Heart right ventricle (tissue), 16 donors: Measurements from ENCODE around the gene CD68. TPM values are rescaled to one million over a fixed set of nuclear protein-coding genes. Genes with fewer than 3 reads are reported as not detected.

Experiments used
- ATAC-seq, 8 donors: fragments of 200-7000 bp; cut with Tn5 transposase; one replicate each; pipeline ENCODE4 v1.9.1; 2020; ENCODE audit warnings: mild to moderate bottlenecking in 8 of 8, moderate library complexity in 8 of 8, moderate number of reproducible peaks in 1 of 8
- DNase-seq, 2 donors: peaks; one replicate each; pipeline ENCODE4 v3.0.0-alpha.2; 2020
- H3K27ac ChIP-seq, 10 donors: fragments of 200-600 bp; sonication (generic) in 2 of 10; one replicate each; pipeline versions ENCODE4 v1.5.0 to v1.8.0; 2020 to 2022; ENCODE audit warnings: mild to moderate bottlenecking in 3 of 10
- H3K27me3 ChIP-seq, 7 donors: fragments of 200-600 bp; one replicate each; pipeline ENCODE4 v1.8.0; 2021 to 2022; ENCODE audit warnings: mild to moderate bottlenecking in 2 of 7
- H3K36me3 ChIP-seq, 9 donors: fragments of 200-600 bp; sonication (generic) in 1 of 9; one replicate each; pipeline versions ENCODE4 v1.5.0 to v1.8.0; 2020 to 2022; ENCODE audit warnings: mild to moderate bottlenecking in 2 of 9
- H3K4me1 ChIP-seq, 9 donors: fragments of 200-600 bp; sonication (generic) in 1 of 9; one replicate each; pipeline versions ENCODE4 v1.5.0 to v1.8.0; 2020 to 2022; ENCODE audit warnings: mild to moderate bottlenecking in 4 of 9
- H3K4me3 ChIP-seq, 10 donors: fragments of 200-600 bp; sonication (generic) in 2 of 10; one replicate each; pipeline versions ENCODE4 v1.5.0 to v1.8.0; 2020 to 2022; ENCODE audit warnings: mild to moderate bottlenecking in 7 of 10, moderate library complexity in 2 of 10
- H3K9me3 ChIP-seq, 11 donors: fragments of 200-600 bp in 10 of 11; sonication (generic) in 2 of 11; one replicate each; pipeline versions ENCODE4 v1.5.0 to v1.8.0; 2013 to 2022; ENCODE audit warnings: mild to moderate bottlenecking in 2 of 11, control low read depth in 1 of 11, moderate library complexity in 1 of 11
- WGBS, 2 donors: extraction: QIAGEN DNeasy Blood & Tissue Kit; methylation state at CpG; one replicate each; pipeline ENCODE4 v1.1.7; 2013; ENCODE audit warnings: inconsistent platforms in 1 of 2; 5-methylcytosine and 5-hydroxymethylcytosine counted together
- intact Hi-C, 10 donors: fragments of 100-400 bp; cut with DNase I; formaldehyde crosslinking; loops; one replicate each; pipeline versions ENCODE4 v1.11.1 to v1.14.2; 2022
- polyA plus RNA-seq, 2 donors: library from polyadenylated mRNA; stranded (reverse); fragments of 200-250 nt; gene quantifications; one replicate each; pipeline ENCODE4 v1.2.3, GENCODE V29; 2013
- total RNA-seq, 10 donors: library from RNA; stranded (reverse); fragmentation: NEBNext Ultra II Directional in 3 of 10; extraction: Animal tissue kit (Norgen Biotek cat#: 25700) in 3 of 10; gene quantifications; one replicate each; pipeline versions ENCODE4 v1.2.1 to v1.2.4, GENCODE V29; 2021 to 2023
- TF ChIP-seq, protein P1 (sequence below), 9 donors: fragments of 200-600 bp; sonication (generic) in 2 of 9; IDR thresholded peaks; one replicate each; pipeline versions ENCODE4 v1.5.0 to v1.8.0; 2021 to 2022; ENCODE audit warnings: antibody characterized with exemption in 9 of 9, mild to moderate bottlenecking in 5 of 9, moderate library complexity in 1 of 9
- donor health status: Arrhythmogenic right ventricular cardiomyopathy.
- donor health status: ischemic (EF 13 %, LVEDD 7.1; RV severe dilation, severe dysfunction).
- donor health status: healthy with polysubstance abuse.
- donor health status: DM: no; HTN: yes; CAD: no.
- donor health status: DM: no; HTN: no; CAD: no.
- donor health status: ischemic (EF 25% LVEDD 6.9; RV normal size, moderate dysfunction).
- donor health status: ischemic (EF 25% LVEDD 5.7; RV mildly dilated, moderate dysfunction).
- donor health status: healthy.
- donor health status: DM: yes; HTN: yes; CAD: no.
- donor health status: Ischemic cardiomyopathy.
- donor health status: ischemic (EF 35%, LVEDD 5.7; RV mildly dilated, moderate dysfunction).
- donor health status: nonischemic (EF 11% LVEDD 7.7; RV severe dilation, severe dysfunction).
- donor health status: DM: yes; HTN: yes; CAD: no.
- donor health status: PGD.
- donor health status: ischemic (EF 29% LVEDD 5.4; RV normal size, mild dysfunction).
- donor health status: nonischemic (EF 23%, LVEDD 6.1; RV moderate dilation, normal function).

CD68 gene
- total and polyA plus RNA-seq, 12 donors, result 4.7 to 128 (median 16.1) TPM

DNA sequence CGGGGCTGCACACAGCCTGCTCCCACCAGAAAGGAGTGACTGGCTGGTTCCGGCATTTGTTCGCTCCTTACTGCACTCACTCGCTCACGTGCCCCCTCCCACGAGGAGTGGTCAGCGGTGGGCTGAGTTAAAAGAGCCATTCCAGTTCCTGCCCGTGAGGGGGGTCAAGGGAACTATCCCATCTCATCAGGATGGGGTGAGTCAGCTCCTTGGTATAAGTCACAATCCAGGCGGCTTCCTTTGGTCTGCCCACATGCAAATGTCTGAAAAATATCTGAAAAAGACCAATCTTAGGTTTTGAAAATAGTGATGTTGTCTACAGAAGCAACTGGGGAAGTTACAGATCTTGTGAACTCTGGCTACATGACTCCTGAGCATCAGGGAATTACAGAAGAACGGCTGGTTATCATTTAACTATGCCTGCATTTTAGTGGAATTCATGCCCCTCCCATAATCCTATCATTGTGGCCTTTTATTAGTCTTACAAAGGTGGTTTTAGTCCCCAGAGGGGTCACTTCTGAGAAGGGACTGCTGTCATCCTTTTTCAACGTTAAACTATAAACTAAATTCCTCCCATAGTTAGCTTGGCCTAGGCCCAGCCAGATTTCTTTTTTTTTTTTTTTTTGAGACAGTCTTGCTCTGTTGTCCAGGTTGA is 40.4 kb upstream of the CD68 start:
- Histone ChIP-seq H3K27ac (no peak overlapping the region), H3K4me3 (no peak overlapping the region), H3K4me1 (peaks cover 0 to 2% (median 0%) of the 10 kb centered on the region in 9 donors), H3K9me3 (peaks cover 0 to 17% (median 0%) of the 10 kb centered on the region in 11 donors), H3K36me3 (no peaks in the 10 kb centered on the region), H3K27me3 (no peaks in the 10 kb centered on the region)
- WGBS, 2 donors, result 69 to 75% methylated on average over 11 of the region's 11 CpGs
- DNase-seq, result no peak
- TF ChIP-seq, protein P1, sequence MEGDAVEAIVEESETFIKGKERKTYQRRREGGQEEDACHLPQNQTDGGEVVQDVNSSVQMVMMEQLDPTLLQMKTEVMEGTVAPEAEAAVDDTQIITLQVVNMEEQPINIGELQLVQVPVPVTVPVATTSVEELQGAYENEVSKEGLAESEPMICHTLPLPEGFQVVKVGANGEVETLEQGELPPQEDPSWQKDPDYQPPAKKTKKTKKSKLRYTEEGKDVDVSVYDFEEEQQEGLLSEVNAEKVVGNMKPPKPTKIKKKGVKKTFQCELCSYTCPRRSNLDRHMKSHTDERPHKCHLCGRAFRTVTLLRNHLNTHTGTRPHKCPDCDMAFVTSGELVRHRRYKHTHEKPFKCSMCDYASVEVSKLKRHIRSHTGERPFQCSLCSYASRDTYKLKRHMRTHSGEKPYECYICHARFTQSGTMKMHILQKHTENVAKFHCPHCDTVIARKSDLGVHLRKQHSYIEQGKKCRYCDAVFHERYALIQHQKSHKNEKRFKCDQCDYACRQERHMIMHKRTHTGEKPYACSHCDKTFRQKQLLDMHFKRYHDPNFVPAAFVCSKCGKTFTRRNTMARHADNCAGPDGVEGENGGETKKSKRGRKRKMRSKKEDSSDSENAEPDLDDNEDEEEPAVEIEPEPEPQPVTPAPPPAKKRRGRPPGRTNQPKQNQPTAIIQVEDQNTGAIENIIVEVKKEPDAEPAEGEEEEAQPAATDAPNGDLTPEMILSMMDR (IDR thresholded peaks at IDR 0.05), result no peak
- intact Hi-C loops, result no loop called here
- ATAC-seq, result no peak

GRCh38 chr17:7541074-7541621 is 38.3 kb upstream of the CD68 start:
- intact Hi-C loops, result no loop called here
- DNase-seq, result no peak
- H3K4me1 ChIP-seq, result peaks cover 0 to 17% (median 5%) of the 10 kb centered on the region in 9 donors
- no peak overlapping the region for H3K4me3 ChIP-seq
- WGBS, 2 donors, result 93 to 97% methylated on average over 9 of the region's 9 CpGs
- TF ChIP-seq, protein P1 (IDR thresholded peaks at IDR 0.05), result no peak
- H3K27me3 ChIP-seq, result no peaks in the 10 kb centered on the region
- no peaks in the 10 kb centered on the region for H3K36me3 ChIP-seq
- ATAC-seq, result no peak
- no peak overlapping the region for H3K27ac ChIP-seq
- H3K9me3 ChIP-seq, result peaks cover 0 to 17% (median 0%) of the 10 kb centered on the region in 11 donors

GRCh38 chr17:7544911-7545310 is 34.5 kb upstream of the CD68 start:
- H3K36me3 ChIP-seq, result no peaks in the 10 kb centered on the region
- 58 to 69% methylated on average over 6 of the region's 6 CpGs for WGBS, 2 donors
- no peaks in the 10 kb centered on the region for H3K9me3 ChIP-seq
- H3K4me1 ChIP-seq, result peaks cover 0 to 38% (median 20%) of the 10 kb centered on the region in 9 donors
- H3K27me3 ChIP-seq, result no peaks in the 10 kb centered on the region
- intact Hi-C loops, result no loop called here
- no peak for ATAC-seq
- DNase-seq, result no peak
- peak overlapping the region in 6 of 10 donors; percentile 21 to 67 (median 45) for H3K27ac ChIP-seq
- no peak overlapping the region for H3K4me3 ChIP-seq
- TF ChIP-seq, protein P1 (IDR thresholded peaks at IDR 0.05), result no peak

DNA sequence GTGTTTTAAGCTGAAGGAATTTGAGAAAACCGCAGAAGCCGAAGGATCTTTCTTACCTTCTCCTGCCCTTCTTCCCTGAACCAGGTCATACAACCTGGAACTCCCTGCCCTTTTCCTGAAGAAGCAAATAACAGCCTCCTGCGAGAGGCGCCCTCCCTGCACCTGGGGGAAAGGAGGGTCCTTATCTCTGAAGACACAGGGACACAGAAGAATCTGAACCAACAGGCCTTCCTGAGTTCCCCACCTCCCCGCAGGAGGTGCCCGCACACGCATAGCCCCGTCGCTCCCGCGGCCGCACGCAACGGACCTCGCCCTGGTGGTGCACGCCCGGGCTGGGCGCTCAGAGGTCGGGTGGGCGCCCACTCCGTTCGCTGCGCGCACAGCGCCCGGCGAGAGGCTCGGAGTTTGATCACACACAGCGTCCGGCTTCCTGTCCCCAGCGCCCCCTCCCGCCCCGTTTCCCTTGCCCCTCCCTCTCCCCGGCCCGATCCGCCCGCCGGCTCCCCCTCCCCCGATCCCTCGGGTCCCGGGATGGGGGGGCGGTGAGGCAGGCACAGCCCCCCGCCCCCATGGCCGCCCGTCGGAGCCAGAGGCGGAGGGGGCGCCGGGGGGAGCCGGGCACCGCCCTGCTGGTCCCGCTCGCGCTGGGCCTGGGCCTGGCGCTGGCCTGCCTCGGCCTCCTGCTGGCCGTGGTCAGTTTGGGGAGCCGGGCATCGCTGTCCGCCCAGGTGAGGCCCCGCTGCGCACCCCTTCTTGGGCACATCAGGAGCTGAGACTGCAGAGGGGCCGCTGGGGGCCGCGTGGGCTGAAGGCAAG is 30.6 kb upstream of the CD68 start, which contains the start of gene TNFSF12:
TSS of gene TNFSF12 (plus strand) at position 474 of the 816 bp plus-strand sequence. CDS start at position 570, 96 bp downstream.
- TF ChIP-seq, protein P1 (IDR thresholded peaks at IDR 0.05), result peak in 5 of 9 donors; percentile 25 to 50 (median 29)
- 2 to 4% methylated on average over 65 of the region's 65 CpGs for WGBS, 2 donors
- H3K36me3 ChIP-seq, result peaks cover 0 to 23% (median 10%) of the 10 kb centered on the region in 9 donors
- intact Hi-C loops, result no loop called here
- peak within 1 kb of the TSS; percentile 89 to 98 (median 92) for H3K27ac ChIP-seq
- H3K9me3 ChIP-seq, result no peaks in the 10 kb centered on the region
- DNase-seq (peak; percentile 83), ATAC-seq (peak; percentile 80 to 91 (median 86))
- H3K4me1 ChIP-seq, result peaks cover 0 to 62% (median 22%) of the 10 kb centered on the region in 9 donors
- H3K4me3 ChIP-seq, result peak within 1 kb of the TSS; percentile 42 to 90 (median 80)
- no peaks in the 10 kb centered on the region for H3K27me3 ChIP-seq
